NOMO-1 treated with DMSO at 0.1 percent for 48 hours (cell line): Measurements from ENCODE around the gene IFNAR1.
A peak's percentile ranks its signal among the peaks of the same experiment; 100 is the strongest.
"Not testable (repeated sequence)": the region's sequence is repeated elsewhere in the genome, so short reads cannot be mapped to it uniquely, and the experiment has no call there.

ENCODE experiments used
- DNase-seq: peaks from one replicate; lab custom pipeline; 2025; ENCODE audit not compliant: unreplicated experiment; lab: John Stamatoyannopoulos, UW

Gene IFNAR1

DNA sequence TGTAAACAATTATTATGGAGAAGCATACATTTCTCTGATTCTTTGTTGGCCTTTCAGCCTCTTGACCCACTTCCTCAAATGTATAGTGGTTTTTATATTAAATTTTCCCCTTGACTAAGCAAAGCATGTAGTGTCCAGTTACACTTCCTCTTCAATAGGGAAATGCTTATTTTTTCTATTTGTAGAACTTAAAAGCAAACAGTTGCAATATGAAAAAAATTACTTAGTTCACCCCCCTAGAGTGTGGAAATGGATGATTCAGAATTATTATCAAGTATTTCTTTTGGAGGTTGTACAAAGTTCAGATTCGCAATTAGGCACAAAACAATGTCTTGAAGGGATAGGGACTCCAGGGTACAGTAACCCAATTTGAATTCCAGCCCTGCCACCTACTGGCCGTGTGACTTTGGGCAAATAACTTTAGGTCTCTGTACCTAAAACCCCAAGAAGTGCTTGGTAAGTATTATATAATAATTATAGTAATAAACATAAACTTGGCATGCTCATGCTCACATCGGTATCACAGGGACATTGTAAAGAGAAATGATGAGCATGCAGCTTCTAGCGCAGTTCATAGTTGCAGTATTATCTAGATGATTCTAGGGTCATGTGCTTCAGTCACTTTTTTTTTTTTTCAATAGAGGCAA, 49.8 kb downstream of the IFNAR1 start:
- peak; percentile 90 for DNase-seq

DNA sequence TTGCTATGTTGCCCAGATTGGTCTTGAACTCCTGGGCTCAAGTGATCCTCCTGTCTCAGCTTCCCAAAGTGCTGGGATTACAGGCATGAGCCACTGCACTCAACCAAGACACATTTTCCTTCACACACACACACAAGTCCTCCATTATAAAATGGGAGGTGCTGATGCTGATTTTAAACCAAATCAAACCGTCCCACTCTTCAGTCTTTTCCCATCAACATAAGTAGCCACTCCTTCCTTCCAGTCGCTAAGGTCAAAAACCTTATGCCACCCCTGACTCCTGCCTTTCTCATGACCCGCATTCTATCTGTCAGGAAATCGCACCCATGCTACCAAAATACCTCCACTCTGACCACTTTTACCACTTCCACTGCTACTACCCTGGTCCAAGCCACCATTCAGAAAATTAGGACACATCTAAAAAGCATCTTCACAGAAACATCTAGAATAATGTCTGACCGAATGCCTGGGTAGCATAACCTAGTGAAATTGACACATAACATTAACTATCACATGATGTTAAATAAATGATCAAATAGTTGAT, 50.4 kb downstream of the IFNAR1 start:
- no peak for DNase-seq

DNA sequence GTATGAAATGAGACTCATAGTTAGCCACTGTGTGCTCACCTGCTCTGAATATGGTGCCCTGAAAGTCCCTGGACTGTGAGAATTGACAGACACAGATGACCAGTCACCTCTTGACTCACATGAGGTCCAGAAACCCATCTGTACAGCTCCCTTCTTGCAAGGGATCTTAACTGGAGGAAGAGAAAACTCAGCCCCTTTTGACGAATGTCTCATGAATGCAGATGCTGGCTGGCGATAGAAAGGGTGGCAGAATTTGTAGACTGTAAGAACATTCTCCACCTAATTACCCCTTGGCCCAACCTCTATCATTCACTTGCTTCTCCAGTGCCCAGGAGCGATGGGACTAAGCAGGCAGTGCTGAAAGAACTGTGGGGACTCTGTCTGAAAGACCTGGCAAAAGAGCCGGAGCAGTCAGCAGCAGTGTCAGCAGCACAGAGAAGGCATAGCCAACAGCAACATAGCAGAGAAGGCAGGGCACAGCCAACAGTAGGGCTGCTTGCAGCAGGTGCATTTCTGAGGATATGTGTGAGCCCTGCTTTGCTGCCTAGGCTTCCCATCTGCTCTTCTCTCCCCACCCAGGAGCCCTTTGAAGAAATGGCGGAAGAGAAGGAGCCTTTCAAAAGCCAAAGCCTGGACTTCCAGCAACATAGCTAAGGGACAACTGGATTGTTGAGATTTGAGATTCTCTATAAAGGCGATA, 52.6 kb downstream of the IFNAR1 start:
- no peak for DNase-seq

DNA sequence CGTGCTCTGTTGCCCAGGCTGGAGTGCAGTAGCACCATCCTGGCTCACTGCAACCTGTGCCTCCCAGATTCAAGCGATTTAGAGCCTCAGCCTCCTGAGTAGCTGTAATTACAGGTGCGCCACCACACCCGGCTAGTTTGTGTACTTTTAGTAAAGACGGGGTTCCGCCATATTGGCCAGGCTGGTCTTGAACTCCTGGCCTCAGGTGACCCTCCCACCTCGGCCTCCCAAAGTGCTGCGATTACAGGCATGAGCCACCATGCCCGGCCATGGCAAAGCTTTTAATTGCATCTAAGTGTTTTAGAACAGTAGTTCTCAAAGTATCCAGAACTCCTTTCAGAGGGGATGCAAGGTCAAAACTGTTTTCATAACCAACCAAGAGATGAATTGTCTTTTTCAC, 53.3 kb downstream of the IFNAR1 start:
- DNase-seq, result no peak

DNA sequence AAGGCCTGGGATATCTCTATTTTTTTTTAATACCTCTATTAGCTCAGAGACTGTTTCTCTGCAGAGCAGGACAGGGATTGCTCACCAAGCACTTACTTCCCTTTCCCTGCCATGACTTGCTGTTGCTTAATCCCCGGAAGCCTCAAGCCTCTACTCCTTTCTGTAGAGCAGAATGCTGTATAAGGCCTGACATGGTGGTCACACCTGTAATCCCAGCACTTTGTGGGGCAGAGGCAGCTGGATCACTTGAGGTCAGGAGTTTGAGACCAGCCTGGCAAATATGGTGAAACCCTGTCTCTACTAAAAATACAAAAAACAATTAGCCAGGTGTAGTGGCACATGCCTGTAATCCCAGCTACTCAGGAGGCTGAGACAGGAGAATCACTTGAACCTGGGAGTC, 55.2 kb downstream of the IFNAR1 start:
- peak; percentile 93 for DNase-seq

DNA sequence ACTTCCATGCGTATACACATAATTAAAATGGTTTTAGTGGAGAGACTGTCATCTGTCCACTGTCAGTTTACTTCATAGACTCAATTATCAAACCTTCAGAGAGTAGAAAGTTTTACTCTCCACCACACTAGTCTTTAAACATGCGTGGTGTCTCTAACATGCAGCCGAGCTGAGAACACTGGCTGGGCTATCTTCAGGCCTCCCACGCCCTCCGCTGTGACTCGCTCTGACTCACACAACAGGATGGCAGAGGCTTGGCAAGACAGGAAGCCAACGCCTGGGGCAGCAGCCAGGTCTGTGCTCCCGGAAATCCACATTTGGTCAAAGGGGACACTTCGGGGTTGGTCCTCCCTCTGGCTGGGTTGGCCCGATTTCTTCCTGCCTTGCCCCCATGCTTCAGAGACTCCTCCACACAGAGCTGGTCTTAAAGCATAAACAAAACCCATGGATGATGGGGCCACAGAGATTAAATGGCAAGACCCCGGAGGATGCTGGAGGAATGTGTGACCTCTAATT, 55.8 kb downstream of the IFNAR1 start:
- DNase-seq, result peak; percentile 92

DNA sequence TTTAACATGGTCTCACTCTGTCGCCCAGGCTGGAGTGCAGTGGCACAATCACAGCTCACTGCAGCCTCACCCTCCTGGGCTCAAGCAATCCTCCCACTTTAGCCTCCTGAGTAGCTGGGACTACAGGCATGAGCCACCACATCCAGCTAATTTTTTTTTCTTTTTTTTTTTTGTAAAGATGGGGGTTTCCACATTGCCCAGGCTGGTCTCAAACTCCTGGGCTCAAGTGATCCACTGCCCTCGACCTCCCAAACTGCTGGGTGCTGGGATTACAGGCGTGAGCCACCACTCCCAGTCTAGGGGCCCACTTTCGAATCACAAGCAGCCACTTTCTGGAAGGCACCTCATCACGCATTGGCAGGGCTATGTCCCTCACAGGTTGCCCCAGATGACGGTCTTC, 56.6 kb downstream of the IFNAR1 start:
- not testable (repeated sequence) for DNase-seq

DNA sequence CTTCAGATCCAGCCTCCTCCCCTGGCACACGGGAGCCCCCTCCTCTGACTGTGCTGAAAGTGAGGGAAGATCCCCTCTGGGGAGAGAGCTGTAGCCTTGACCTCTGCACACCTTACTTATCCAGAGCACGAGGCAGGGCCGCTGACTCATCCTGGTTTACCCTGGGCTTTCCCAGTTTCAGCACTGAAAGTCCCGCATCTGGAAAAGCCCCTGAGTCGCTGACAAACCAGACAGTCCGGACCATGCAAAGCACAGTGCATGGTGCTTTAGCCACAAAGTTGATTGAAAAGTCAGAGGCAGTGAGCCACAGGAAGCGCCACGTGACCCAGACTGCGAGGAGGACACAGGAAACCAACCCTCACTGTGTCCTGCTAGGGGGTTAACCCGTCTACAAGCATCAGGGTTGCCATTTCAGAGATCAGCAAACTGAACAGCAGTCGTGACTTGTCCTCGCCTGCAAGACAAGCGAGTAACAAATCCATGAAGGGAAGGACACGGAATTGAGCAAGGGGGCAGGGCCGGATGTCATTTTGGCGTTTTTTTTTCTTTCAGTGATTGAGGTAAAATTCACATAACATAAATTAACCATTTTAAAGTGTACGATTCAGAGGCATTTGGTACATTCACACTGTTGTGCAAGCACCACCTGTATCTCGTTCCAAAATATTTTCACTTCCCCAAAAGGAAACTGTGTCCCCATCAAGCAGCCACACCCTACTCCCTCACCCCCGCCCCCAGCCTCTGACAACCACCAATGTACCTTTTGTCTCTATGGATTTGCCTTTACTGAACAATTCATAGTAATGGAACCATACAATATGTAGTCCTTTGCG, 58.5 kb downstream of the IFNAR1 start:
- DNase-seq, result peak; percentile 95

DNA sequence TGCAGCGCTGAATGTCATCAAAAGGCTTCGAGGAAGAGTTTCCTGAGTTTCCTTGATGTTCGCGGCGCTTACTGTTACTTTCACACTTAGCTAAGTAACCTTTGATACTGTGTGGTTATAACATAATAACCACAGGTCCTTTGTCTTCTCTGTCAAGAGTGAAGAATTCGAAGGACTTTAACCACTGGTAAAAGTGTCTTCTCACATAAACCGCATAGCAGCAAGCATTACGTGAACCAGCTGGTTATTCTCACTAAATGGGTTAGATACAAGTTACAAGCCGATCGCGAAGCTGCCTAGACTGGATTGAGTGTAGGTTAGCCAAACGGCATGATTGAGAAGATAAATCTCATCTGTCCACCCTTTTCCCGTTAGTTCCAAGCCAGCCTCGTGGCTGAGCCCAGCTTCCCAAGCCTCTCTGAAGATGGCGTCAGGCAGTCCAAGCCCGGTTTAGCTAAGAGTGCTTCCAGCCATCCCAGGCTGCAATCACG, 60.1 kb downstream of the IFNAR1 start:
- no peak for DNase-seq

DNA sequence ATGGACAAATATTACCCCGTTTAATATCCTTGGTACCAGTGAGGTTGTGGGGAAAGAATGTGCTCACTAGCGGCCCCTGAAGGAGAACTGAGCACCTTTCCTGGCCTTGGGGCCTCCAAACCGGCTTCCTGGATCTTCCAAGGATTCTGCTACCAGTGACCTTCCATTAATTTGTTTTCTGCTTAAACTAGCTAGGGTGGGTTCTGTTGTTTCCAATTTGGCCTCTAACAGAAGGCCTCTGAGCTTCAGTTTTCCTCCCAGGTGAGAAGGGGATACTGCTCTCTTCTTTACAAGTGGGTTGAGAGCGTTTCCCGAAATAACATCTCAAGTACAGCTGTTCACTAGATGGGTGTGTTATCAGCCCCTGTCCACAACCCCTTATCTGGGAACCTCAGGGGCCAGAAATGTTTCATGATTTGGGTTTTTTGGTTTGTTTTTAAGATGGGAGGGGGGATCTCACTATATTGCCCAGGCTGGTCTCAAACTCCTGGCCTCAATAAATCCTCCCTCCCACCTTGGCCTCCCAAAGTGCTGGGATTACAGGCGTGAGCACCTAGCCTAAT, 61.5 kb downstream of the IFNAR1 start:
- DNase-seq, result no peak

DNA sequence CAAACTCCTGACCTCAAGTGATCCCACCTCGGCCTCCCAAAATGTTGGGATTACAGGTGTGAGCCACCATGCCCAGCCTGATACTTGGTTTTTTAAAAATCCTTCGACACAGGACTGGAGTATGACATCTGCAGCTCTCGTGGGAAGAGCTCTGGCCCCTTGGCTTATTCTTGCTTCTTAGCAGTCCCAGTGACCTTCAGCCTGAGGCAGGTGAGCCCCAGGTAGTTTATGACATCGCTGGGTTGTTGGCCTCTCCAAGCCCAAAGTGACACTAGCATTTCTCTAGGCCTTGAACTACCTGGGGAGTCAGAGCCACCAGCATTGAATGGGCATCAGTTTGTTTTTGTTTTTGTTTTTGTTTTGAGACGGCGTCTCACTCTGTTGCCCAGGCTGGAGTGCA, 62.5 kb downstream of the IFNAR1 start:
- DNase-seq, result no peak

DNA sequence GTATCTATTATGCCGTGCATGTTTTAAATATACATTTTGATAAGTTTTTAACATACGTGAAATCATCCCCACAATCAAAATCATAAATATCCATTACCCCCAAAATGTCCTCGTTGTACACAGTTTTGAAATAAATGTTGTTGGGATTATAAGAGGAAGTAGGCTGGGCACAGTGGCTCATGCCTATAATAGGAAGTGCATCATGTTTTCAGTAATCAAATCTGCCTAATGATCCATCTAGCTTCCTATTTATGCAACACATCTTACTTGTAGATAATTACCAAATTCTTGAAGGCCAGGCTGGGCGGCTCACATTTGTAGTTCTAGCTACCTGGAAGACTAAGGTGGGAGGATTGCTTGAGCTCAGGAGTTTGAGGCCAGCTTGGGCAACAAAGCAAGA, 63.4 kb downstream of the IFNAR1 start:
- peak; percentile 89 for DNase-seq

DNA sequence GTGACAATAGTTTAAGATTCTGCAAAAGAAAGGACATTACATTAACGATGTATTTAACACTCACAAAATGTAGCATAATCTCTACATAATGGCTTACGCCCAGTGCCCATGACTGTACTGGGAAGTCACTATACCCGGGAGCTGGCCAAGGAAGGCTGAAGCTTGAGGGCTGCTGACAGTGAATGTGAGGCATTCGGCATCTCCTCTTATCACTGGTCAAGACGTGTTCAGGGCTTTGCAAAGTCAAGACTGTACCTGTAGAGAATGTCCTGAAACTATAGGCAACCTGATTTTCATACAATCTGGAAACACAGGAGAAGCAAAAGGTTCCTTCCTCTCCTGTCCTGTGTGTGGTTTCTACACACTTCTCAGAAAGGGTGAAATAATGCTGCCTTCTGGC, 65.7 kb downstream of the IFNAR1 start:
- DNase-seq, result no peak

DNA sequence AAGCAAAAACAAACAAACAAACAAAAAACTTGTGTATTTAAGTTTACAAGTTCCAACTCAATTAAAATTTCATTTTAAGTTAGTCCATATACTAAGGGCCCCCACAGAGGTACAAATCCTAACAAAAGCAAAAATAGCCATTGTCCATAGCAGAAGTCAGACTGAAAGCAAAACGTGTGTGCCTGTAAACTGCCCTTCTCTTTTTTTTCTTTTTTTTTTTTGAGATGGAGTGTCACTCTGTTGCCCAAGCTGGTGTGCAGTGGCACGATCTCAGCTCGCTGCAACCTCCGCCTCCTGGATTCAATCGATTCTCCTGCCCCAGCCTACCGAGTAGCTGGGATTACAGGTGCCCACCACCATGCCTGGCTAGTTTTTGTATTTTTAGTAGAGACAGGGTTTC, 66.9 kb downstream of the IFNAR1 start:
- peak; percentile 45 for DNase-seq

DNA sequence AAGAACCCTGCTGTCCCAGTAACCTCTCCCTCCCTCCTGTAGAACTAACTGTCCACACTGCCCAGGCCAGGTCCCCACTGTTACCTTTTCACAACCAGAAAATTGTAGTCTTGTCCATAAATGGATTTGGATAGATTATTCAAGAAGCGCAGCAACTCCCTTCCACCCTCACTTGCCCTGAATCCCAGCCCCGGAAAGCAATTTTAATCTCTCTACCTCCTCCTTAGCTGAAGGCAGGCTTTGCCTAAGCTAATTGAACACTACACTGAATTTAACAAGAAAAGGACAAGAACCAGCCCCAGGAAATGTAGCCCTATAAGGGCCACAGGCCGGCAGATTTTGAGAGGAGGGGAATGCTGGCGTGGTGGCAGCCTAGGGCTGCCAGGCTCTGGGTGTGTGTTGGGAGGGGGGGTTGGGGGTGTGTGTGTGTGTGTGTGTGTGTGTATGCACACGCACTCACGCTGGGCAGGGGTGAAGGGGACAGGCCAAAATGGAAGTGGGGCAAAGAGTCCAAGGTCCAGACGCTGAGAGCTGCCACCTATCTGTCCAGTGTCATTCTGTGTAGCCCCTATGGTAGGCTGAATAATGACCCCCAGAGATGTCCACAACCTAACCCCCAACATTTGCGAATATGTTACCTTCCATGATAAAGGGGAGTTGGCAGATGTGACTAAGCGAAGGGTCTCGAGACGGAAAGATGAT, 67.7 kb downstream of the IFNAR1 start:
- no peak for DNase-seq

DNA sequence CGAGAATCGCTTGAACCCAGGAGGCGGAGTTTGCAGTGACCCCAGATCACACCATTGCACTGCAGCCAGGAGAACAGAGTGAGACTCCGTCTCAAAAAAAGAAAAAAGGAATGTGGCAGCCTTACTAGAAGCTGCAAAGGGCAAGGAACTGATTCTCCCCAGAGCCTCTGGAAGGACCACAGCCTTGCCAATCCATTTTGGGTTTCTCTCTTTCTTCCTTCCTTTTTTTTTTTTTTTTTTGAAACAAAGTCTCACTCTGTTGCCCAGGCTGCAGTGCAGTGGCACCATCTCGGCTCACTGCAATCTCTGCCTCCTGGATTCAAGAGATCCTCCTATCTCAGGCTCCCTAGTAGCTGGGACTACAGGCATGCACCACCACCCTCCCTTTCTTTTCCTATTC, 68.6 kb downstream of the IFNAR1 start:
- peak; percentile 43 for DNase-seq

DNA sequence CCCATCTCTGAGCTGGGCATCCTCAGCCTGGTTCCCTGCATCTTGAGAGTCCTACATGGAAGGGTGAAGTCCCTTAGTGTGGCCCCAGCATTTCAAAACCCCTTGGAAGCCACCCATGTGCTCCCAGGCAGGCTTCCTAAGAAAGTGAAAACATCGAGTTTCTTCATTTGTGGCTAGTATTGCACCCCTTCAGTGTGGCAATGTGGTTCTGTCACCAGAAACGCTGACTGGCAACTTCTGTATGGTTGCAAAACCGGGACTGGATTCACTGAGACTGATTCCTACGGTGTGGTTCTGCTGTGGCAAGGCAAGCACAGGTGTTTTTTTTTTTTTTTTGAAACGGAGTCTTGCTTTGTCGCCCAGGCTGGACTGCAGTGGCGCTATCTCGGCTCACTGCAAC, 69.5 kb downstream of the IFNAR1 start:
- DNase-seq, result peak; percentile 93

DNA sequence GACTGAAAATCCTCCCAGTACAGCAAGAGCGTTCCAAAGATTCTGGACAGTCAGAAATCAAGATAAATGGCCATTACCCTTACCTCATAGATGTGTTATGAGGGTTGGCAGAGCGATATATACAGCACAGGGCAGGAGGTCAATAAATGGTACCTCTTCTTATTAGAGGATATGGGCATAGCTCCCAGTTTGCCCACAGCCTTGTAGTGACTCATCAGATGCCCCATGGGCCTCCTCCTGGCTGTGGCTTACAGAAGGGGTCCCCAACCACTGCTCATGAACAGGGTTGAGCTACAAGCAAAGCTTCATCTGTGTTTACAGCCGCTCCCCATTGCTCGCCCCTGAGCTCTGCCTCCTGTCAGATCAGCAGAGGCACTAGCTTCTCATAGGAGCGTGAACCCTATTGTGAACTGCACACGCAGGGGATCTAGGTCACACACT, 71.1 kb downstream of the IFNAR1 start:
- no peak for DNase-seq

DNA sequence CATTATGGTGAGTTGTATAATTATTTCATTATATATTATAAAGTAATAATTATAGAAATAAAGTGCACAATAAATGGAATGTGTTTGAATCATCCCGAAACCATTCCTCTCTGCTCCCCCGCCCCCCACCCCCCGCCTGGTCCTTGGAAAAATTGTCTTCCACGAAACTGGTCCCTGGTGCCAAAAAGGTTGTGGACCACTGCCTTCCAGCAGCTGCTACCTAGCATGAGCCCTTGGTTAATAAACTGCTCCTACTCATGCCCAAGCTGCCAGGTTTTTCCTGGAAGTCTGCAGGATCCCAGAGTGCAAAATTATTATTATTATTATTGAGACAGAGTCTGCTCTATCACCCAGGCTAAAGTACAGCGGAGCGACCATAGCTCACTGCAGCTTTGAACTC, 71.7 kb downstream of the IFNAR1 start:
- no peak for DNase-seq

DNA sequence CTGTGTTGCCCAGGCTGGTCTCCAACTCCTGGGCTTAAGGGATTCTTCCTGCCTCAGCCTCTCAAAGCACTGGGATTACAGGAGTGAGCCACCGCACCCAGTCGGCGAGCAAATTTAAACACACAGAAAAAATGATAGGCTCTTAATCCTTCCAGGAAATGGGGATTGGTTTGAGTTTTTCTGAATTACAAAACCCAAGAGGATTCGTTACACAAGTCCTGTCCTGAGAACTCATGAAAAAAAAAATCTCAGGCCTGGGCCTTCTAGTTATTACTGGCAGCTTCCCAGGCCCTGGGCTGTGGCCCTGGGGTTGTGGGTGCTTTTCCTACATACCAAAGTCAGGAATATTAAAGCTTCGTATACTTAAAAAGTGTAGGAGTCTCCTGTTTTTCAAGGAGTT, 72.2 kb downstream of the IFNAR1 start:
- DNase-seq, result no peak
